PC-9 (cell line): ENCODE data around the gene DDX28. TPM values are rescaled to one million over a fixed set of nuclear protein-coding genes. Genes with fewer than 3 reads are reported as not detected.
A peak's percentile ranks its signal among the peaks of the same experiment; 100 is the strongest.
"Not testable (repeated sequence)": the region's sequence is repeated elsewhere in the genome, so short reads cannot be mapped to it uniquely, and the experiment has no call there.

Experiments used
- BruUV-seq: library from RNA; stranded (reverse); fragments of 400-500 nt; replicated peaks from 2 replicates; lab custom pipeline; 2021; lab: Mats Ljungman, UMichigan
- CTCF ChIA-PET: fragments of 300-600 bp; sonication (Branson Sonifier 250); formaldehyde crosslinking; loops from one replicate; lab custom pipeline; 2022; ENCODE audit warnings: antibody characterized with exemption; lab: Charles Lee
- POLR2A ChIA-PET: fragments of 300-600 bp; sonication (Branson Sonifier 250); formaldehyde crosslinking; loops from one replicate; lab custom pipeline; 2022; ENCODE audit warnings: antibody characterized with exemption; ENCODE audit not compliant: unreplicated experiment; lab: Charles Lee
- DNase-seq, 2 experiments: peaks; one replicate each; pipeline versions ENCODE4 v3.0.0 to v3.0.0-alpha.2; 2015 to 2022; ENCODE audit warnings: mixed read lengths in 1 of 2
- H2AFZ ChIP-seq: fragments of 200-600 bp; sonication (generic); 2 replicates; pipeline ENCODE4 v1.8.1; 2017; ENCODE audit warnings: antibody characterized with exemption
- H3F3A ChIP-seq: fragments of 200-600 bp; sonication (generic); 2 replicates; pipeline ENCODE4 v1.8.1; 2017; ENCODE audit warnings: antibody characterized with exemption, mild to moderate bottlenecking, low read depth; ENCODE audit not compliant: insufficient read depth
- H3K27ac ChIP-seq: fragments of 200-600 bp; sonication (generic); 2 replicates; pipeline ENCODE4 v1.6.1; 2016; ENCODE audit warnings: mixed run types
- H3K27me3 ChIP-seq: fragments of 200-600 bp; sonication (generic); 2 replicates; pipeline ENCODE4 v1.6.1; 2016; ENCODE audit warnings: low read depth, mixed run types; ENCODE audit not compliant: insufficient read depth
- H3K36me3 ChIP-seq: fragments of 200-600 bp; sonication (generic); 2 replicates; pipeline ENCODE4 v1.6.1; 2016; ENCODE audit warnings: low read depth, mixed run types
- H3K4me1 ChIP-seq: fragments of 200-600 bp; sonication (generic); replicated peaks from 2 replicates; pipeline ENCODE4 v1.6.1; 2016; ENCODE audit warnings: mixed run types; ENCODE audit not compliant: insufficient read depth
- H3K4me2 ChIP-seq: fragments of 200-600 bp; sonication (generic); 2 replicates; pipeline ENCODE4 v1.6.1; 2017; ENCODE audit warnings: mixed run types
- H3K4me3 ChIP-seq: fragments of 200-600 bp; sonication (generic); 2 replicates; pipeline ENCODE4 v1.6.1; 2016; ENCODE audit warnings: mixed run types
- H3K79me2 ChIP-seq: fragments of 200-600 bp; sonication (generic); 2 replicates; pipeline ENCODE4 v1.6.1; 2017; ENCODE audit warnings: low read depth, mixed run types
- H3K9me2 ChIP-seq: fragments of 200-600 bp; sonication (generic); 2 replicates; pipeline ENCODE4 v1.8.1; 2017; ENCODE audit warnings: mild to moderate bottlenecking; ENCODE audit not compliant: insufficient read depth
- H3K9me3 ChIP-seq: fragments of 200-600 bp; sonication (generic); 2 replicates; pipeline ENCODE4 v1.8.1; 2016; ENCODE audit warnings: low read depth; ENCODE audit not compliant: insufficient read depth
- H4K20me1 ChIP-seq: fragments of 200-600 bp; sonication (generic); 2 replicates; pipeline ENCODE4 v1.8.1; 2017; ENCODE audit not compliant: insufficient read depth
- CTCF ChIP-seq: fragments of 200-600 bp; sonication (generic); conservative IDR thresholded peaks from 2 replicates; pipeline ENCODE4 v1.6.1; 2017; ENCODE audit warnings: mixed run types, antibody characterized with exemption, mild to moderate bottlenecking, moderate library complexity
- EZH2 ChIP-seq: fragments of 200-600 bp; sonication (generic); IDR thresholded peaks from 2 replicates; pipeline ENCODE4 v1.8.0; 2017; ENCODE audit warnings: antibody characterized with exemption, low read depth
- intact Hi-C: fragments of 100-400 bp; cut with micrococcal nuclease; formaldehyde crosslinking; loops from one replicate; pipeline ENCODE4 v1.10.0; 2022; ENCODE audit not compliant: unreplicated experiment
- total RNA-seq: library from RNA; stranded (reverse); gene quantifications from 2 replicates; pipeline ENCODE4 v1.2.3, GENCODE V29; 2021

DDX28 gene
- total RNA-seq, 1 experiment from 2014 or later: 6.3 TPM

GRCh38 chr16:68003031-68003430 lies 20.0 kb downstream of the DDX28 start:
- no peak for TF ChIP-seq EZH2
- no peak for TF ChIP-seq CTCF
- Histone ChIP-seq H3F3A (peaks cover 20% of the 10 kb centered on the region), H2AFZ (no peak overlapping the region), H3K9me3 (no peaks in the 10 kb centered on the region), H3K4me1 (peaks cover 20% of the 10 kb centered on the region), H3K27ac (no peak overlapping the region), H3K36me3 (no peaks in the 10 kb centered on the region), H3K4me3 (no peak overlapping the region), H3K4me2 (no peak overlapping the region), H3K79me2 (no peaks in the 10 kb centered on the region), H3K9me2 (no peaks in the 10 kb centered on the region), H4K20me1 (no peaks in the 10 kb centered on the region), H3K27me3 (no peaks in the 10 kb centered on the region)
- no peak for DNase-seq
- CTCF ChIA-PET: interaction anchor here (0.6 kb wide), 1 partner anchor 9 kb away, joined by 5 read pairs; no protein-coding TSS in a partner anchor
- intact Hi-C loops: no loop called here
- POLR2A ChIA-PET: interaction anchor here (0.7 kb wide), 1 partner anchor 980 kb away, joined by 3 read pairs; no protein-coding TSS in a partner anchor
- no TSS peak for BruUV-seq

GRCh38 chr16:68000450-68000849 lies 22.6 kb downstream of the DDX28 start:
- no TSS peak for BruUV-seq
- H3K9me2 ChIP-seq: no peaks in the 10 kb centered on the region
- no peak overlapping the region for H3K27ac ChIP-seq
- H2AFZ ChIP-seq: no peak overlapping the region
- H3K36me3 ChIP-seq: no peaks in the 10 kb centered on the region
- H3K79me2 ChIP-seq: no peaks in the 10 kb centered on the region
- no peak for DNase-seq
- H3K4me3 ChIP-seq: no peak overlapping the region
- H3K4me1 ChIP-seq: peaks cover 8% of the 10 kb centered on the region
- ChIA-PET POLR2A (no interaction called here), CTCF (no interaction called here)
- no peak for TF ChIP-seq CTCF
- no peak for TF ChIP-seq EZH2
- no peak overlapping the region for H3K4me2 ChIP-seq
- intact Hi-C loops: no loop called here
- peaks cover 10% of the 10 kb centered on the region for H3F3A ChIP-seq
- no peaks in the 10 kb centered on the region for H3K27me3 ChIP-seq
- no peaks in the 10 kb centered on the region for H3K9me3 ChIP-seq
- no peaks in the 10 kb centered on the region for H4K20me1 ChIP-seq

GRCh38 chr16:67999985-68000384 lies 23.0 kb downstream of the DDX28 start:
- Histone ChIP-seq H3K27me3 (no peaks in the 10 kb centered on the region), H4K20me1 (no peaks in the 10 kb centered on the region), H3K79me2 (no peaks in the 10 kb centered on the region), H3K4me2 (no peak overlapping the region), H3K9me2 (no peaks in the 10 kb centered on the region), H2AFZ (no peak overlapping the region), H3K27ac (no peak overlapping the region), H3K36me3 (no peaks in the 10 kb centered on the region), H3F3A (peaks cover 5% of the 10 kb centered on the region; the same call in 1 of the 2 replicates), H3K4me1 (peaks cover 4% of the 10 kb centered on the region), H3K9me3 (no peaks in the 10 kb centered on the region), H3K4me3 (no peak overlapping the region)
- intact Hi-C loops: no loop called here
- no TSS peak for BruUV-seq
- POLR2A ChIA-PET: no interaction called here
- DNase-seq: no peak
- TF ChIP-seq CTCF (no peak), EZH2 (no peak)
- CTCF ChIA-PET: no interaction called here

GRCh38 chr16:67998779-67999688 lies 24.0 kb downstream of the DDX28 start, which contains the start of gene DPEP2:
Gene DPEP2, minus strand, starts transcription at chr16:67999484. Its CDS starts 6,272 bp downstream, at chr16:67993212.
- H3K27ac ChIP-seq, H3K36me3 ChIP-seq, H3K4me3 ChIP-seq, H3F3A ChIP-seq, H3K4me2 ChIP-seq, H3K9me2 ChIP-seq, H2AFZ ChIP-seq, H3K27me3 ChIP-seq, intact Hi-C loops, DNase-seq, H3K79me2 ChIP-seq, H4K20me1 ChIP-seq, H3K4me1 ChIP-seq, H3K9me3 ChIP-seq, POLR2A ChIA-PET: not testable (repeated sequence)
- TSS peak; percentile 42 for BruUV-seq
- CTCF ChIA-PET: interaction anchor here (1.1 kb wide), 1 partner anchor 339 kb away, joined by 3 read pairs; the partner anchor contains the start of gene ACD

GRCh38 chr16:67998231-67998778 lies 24.7 kb downstream of the DDX28 start:
- H3K79me2 ChIP-seq, H3K9me3 ChIP-seq, H3K4me1 ChIP-seq, H2AFZ ChIP-seq, H3K27ac ChIP-seq, DNase-seq, H3K9me2 ChIP-seq, H3K36me3 ChIP-seq, H3K27me3 ChIP-seq, H4K20me1 ChIP-seq, POLR2A ChIA-PET, BruUV-seq, intact Hi-C loops, H3K4me2 ChIP-seq, H3F3A ChIP-seq, H3K4me3 ChIP-seq: not testable (repeated sequence)
- CTCF ChIA-PET: interaction anchor here (1.1 kb wide), 1 partner anchor 338 kb away, joined by 3 read pairs; the partner anchor contains the start of gene ACD
